WTC11 (cell line): Measurements from ENCODE around the gene IL24. TPM values are rescaled to one million over a fixed set of nuclear protein-coding genes. Genes with fewer than 3 reads are reported as not detected.

Source experiments
- ATAC-seq: fragments of 200-7000 bp; cut with Tn5 transposase; 2 replicates; pipeline ENCODE4 v1.10.0; 2021; ENCODE audit warnings: mild to moderate bottlenecking, moderate library complexity
- CTCF ChIA-PET: fragments of 300-600 bp; sonication (Branson Sonifier 250); formaldehyde crosslinking; loops from one replicate; lab custom pipeline; 2021; ENCODE audit warnings: antibody characterized with exemption; lab: Charles Lee
- POLR2A ChIA-PET: fragments of 350-600 bp; sonication (Branson Sonifier 250); formaldehyde crosslinking; loops from one replicate; lab custom pipeline; 2021; ENCODE audit warnings: antibody characterized with exemption; lab: Charles Lee
- DNase-seq: peaks from one replicate; pipeline ENCODE4 v3.0.0; 2021; ENCODE audit warnings: low spot score
- H3K27ac Mint-ChIP-seq: 2 replicates; pipeline ENCODE4 v1.8.0; 2021; ENCODE audit warnings: mixed read lengths
- H3K27me3 Mint-ChIP-seq: 2 replicates; pipeline ENCODE4 v1.8.0; 2021; ENCODE audit warnings: low read depth, mild to moderate bottlenecking, moderate library complexity, mixed read lengths
- H3K36me3 Mint-ChIP-seq: 2 replicates; pipeline ENCODE4 v1.8.0; 2021; ENCODE audit warnings: mixed read lengths
- H3K4me1 Mint-ChIP-seq: 2 replicates; pipeline ENCODE4 v1.8.0; 2022; ENCODE audit warnings: mixed read lengths
- H3K4me3 Mint-ChIP-seq: 2 replicates; pipeline ENCODE4 v1.8.0; 2021; ENCODE audit warnings: mild to moderate bottlenecking, moderate library complexity, mixed read lengths
- H3K9me3 Mint-ChIP-seq: 2 replicates; pipeline ENCODE4 v1.8.0; 2021; ENCODE audit warnings: mixed read lengths
- ELF4 ChIP-seq: sonication (generic); formaldehyde crosslinking; IDR thresholded peaks from 2 replicates; pipeline ENCODE4 v1.8.1; 2022; ENCODE audit warnings: low read depth, mild to moderate bottlenecking, moderate library complexity, missing genetic modification reagents
- EMX1 ChIP-seq: fragments of 250-450 bp; sonication (Bioruptor Pico); IDR thresholded peaks from 2 replicates; pipeline ENCODE4 v1.8.0; 2021; ENCODE audit warnings: mild to moderate bottlenecking
- FOXJ3 ChIP-seq: sonication (generic); formaldehyde crosslinking; IDR thresholded peaks from 2 replicates; pipeline ENCODE4 v1.9.0; 2021; ENCODE audit warnings: missing genetic modification reagents, mild to moderate bottlenecking, borderline replicate concordance
- FOXK1 ChIP-seq: sonication (generic); formaldehyde crosslinking; IDR thresholded peaks from 2 replicates; pipeline ENCODE4 v1.8.0; 2022; ENCODE audit warnings: mild to moderate bottlenecking, moderate library complexity, missing genetic modification reagents
- GTF2I ChIP-seq: fragments of 250-450 bp; sonication (Bioruptor Pico); conservative IDR thresholded peaks from 2 replicates; pipeline ENCODE4 v1.4.0; 2021; ENCODE audit warnings: mild to moderate bottlenecking
- IRF2 ChIP-seq: sonication (generic); formaldehyde crosslinking; IDR thresholded peaks from 2 replicates; pipeline ENCODE4 v1.8.0; 2022; ENCODE audit warnings: low read depth, missing genetic modification reagents, borderline replicate concordance
- MYBL2 ChIP-seq: sonication (generic); formaldehyde crosslinking; IDR thresholded peaks from 2 replicates; pipeline ENCODE4 v1.8.1; 2023; ENCODE audit warnings: mild to moderate bottlenecking, moderate library complexity, missing genetic modification reagents
- NFE2L1 ChIP-seq: sonication (generic); formaldehyde crosslinking; IDR thresholded peaks from 2 replicates; pipeline ENCODE4 v1.8.1; 2023; ENCODE audit warnings: missing genetic modification reagents
- NFYB ChIP-seq: sonication (generic); formaldehyde crosslinking; conservative IDR thresholded peaks from 2 replicates; pipeline ENCODE4 v1.8.0; 2022; ENCODE audit warnings: low read depth, missing genetic modification reagents
- TCF7 ChIP-seq: sonication (generic); formaldehyde crosslinking; IDR thresholded peaks from 2 replicates; pipeline ENCODE4 v1.8.0; 2022; ENCODE audit warnings: mild to moderate bottlenecking, low read depth, missing genetic modification reagents, moderate library complexity
- total RNA-seq: library from RNA; stranded (reverse); gene quantifications from 3 replicates; pipeline ENCODE4 v1.2.3, GENCODE V29; 2021
- TF ChIP-seq, protein P1 (sequence below): sonication (generic); formaldehyde crosslinking; conservative IDR thresholded peaks from 2 replicates; pipeline ENCODE4 v1.8.1; 2023; ENCODE audit warnings: mild to moderate bottlenecking, low read depth, missing genetic modification reagents, moderate library complexity
- TF ChIP-seq, protein P2 (sequence below): sonication (generic); formaldehyde crosslinking; IDR thresholded peaks from 2 replicates; pipeline ENCODE4 v1.8.1; 2023; ENCODE audit warnings: mild to moderate bottlenecking, missing genetic modification reagents, moderate library complexity
- TF ChIP-seq, protein P3 (sequence below): sonication (generic); formaldehyde crosslinking; IDR thresholded peaks from 2 replicates; pipeline ENCODE4 v1.8.0; 2023; ENCODE audit warnings: mild to moderate bottlenecking, missing genetic modification reagents
- TF ChIP-seq, protein P4 (sequence below): sonication (generic); formaldehyde crosslinking; IDR thresholded peaks from 2 replicates; pipeline ENCODE4 v1.8.0; 2022; ENCODE audit warnings: mild to moderate bottlenecking, missing genetic modification reagents
- TF ChIP-seq, protein P5 (sequence below): fragments of 250-450 bp; sonication (Bioruptor Pico); IDR thresholded peaks from 2 replicates; pipeline ENCODE4 v1.8.0; 2021; ENCODE audit warnings: mild to moderate bottlenecking
- TF ChIP-seq, protein P6 (sequence below): sonication (generic); formaldehyde crosslinking; IDR thresholded peaks from 2 replicates; pipeline ENCODE4 v1.8.0; 2022; ENCODE audit warnings: mild to moderate bottlenecking, missing genetic modification reagents

The IL24 gene
- total RNA-seq, 1 experiment from 2014 or later, result not detected

DNA sequence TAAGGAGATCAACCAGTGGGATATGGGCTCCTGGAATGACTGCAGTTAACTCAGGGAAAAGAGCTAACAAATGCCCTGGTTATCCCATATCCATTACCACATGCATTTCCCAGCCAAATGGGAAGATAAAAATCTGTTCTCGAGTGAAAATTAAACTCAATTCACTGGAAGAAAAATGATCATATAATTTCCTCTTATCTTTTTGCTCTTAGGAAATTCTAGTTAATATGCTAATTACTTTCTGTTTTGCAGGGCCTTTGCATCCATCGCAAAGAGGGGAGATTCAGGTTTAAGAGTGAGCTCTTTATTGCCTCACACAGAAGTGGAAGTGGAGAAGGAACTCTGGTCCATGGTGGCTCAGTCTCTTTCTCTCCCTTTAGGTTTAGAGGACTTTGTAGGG, 3.9 kb upstream of the IL24 start (continued):
- TF ChIP-seq, protein P1, sequence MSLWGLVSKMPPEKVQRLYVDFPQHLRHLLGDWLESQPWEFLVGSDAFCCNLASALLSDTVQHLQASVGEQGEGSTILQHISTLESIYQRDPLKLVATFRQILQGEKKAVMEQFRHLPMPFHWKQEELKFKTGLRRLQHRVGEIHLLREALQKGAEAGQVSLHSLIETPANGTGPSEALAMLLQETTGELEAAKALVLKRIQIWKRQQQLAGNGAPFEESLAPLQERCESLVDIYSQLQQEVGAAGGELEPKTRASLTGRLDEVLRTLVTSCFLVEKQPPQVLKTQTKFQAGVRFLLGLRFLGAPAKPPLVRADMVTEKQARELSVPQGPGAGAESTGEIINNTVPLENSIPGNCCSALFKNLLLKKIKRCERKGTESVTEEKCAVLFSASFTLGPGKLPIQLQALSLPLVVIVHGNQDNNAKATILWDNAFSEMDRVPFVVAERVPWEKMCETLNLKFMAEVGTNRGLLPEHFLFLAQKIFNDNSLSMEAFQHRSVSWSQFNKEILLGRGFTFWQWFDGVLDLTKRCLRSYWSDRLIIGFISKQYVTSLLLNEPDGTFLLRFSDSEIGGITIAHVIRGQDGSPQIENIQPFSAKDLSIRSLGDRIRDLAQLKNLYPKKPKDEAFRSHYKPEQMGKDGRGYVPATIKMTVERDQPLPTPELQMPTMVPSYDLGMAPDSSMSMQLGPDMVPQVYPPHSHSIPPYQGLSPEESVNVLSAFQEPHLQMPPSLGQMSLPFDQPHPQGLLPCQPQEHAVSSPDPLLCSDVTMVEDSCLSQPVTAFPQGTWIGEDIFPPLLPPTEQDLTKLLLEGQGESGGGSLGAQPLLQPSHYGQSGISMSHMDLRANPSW, result no peak
- TF ChIP-seq, protein P2, sequence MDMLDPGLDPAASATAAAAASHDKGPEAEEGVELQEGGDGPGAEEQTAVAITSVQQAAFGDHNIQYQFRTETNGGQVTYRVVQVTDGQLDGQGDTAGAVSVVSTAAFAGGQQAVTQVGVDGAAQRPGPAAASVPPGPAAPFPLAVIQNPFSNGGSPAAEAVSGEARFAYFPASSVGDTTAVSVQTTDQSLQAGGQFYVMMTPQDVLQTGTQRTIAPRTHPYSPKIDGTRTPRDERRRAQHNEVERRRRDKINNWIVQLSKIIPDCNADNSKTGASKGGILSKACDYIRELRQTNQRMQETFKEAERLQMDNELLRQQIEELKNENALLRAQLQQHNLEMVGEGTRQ (CRISPR knock-in tag), result no peak
- TF ChIP-seq IRF2, result no peak
- TF ChIP-seq GTF2I, result no peak
- TF ChIP-seq, protein P3, sequence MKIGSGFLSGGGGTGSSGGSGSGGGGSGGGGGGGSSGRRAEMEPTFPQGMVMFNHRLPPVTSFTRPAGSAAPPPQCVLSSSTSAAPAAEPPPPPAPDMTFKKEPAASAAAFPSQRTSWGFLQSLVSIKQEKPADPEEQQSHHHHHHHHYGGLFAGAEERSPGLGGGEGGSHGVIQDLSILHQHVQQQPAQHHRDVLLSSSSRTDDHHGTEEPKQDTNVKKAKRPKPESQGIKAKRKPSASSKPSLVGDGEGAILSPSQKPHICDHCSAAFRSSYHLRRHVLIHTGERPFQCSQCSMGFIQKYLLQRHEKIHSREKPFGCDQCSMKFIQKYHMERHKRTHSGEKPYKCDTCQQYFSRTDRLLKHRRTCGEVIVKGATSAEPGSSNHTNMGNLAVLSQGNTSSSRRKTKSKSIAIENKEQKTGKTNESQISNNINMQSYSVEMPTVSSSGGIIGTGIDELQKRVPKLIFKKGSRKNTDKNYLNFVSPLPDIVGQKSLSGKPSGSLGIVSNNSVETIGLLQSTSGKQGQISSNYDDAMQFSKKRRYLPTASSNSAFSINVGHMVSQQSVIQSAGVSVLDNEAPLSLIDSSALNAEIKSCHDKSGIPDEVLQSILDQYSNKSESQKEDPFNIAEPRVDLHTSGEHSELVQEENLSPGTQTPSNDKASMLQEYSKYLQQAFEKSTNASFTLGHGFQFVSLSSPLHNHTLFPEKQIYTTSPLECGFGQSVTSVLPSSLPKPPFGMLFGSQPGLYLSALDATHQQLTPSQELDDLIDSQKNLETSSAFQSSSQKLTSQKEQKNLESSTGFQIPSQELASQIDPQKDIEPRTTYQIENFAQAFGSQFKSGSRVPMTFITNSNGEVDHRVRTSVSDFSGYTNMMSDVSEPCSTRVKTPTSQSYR (CRISPR knock-in tag), result no peak
- TF ChIP-seq, protein P4, sequence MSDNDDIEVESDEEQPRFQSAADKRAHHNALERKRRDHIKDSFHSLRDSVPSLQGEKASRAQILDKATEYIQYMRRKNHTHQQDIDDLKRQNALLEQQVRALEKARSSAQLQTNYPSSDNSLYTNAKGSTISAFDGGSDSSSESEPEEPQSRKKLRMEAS (CRISPR knock-in tag), result no peak
- TF ChIP-seq FOXK1 (CRISPR knock-in tag), result no peak

DNA sequence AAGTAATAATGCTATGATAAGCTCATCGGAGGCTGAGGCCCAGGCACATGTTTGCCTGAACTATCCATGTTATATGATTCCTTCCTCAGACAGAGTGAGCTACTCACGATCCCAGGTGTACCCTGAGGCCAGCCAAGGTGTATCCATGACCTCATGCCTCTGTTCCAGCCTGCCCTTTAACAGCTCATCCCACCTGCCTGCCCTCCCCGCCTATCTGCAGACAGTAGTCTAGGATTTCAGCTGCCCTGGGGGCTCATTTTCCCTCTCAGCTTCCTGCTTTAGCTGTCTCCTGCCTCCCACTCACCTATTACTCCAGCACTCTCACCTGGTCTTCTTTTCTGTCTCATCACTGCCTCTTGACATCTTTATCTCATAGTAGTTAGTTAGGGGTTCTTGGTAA, 1.9 kb upstream of the IL24 start:
- no peak overlapping the region for H3K27ac Mint-ChIP-seq
- H3K4me1 Mint-ChIP-seq, result peaks cover 16% of the 10 kb centered on the region
- no peaks in the 10 kb centered on the region for H3K9me3 Mint-ChIP-seq
- H3K27me3 Mint-ChIP-seq, result no peaks in the 10 kb centered on the region
- no peaks in the 10 kb centered on the region for H3K36me3 Mint-ChIP-seq
- ATAC-seq (no peak), DNase-seq (no peak)
- POLR2A ChIA-PET, result no interaction called here
- TF ChIP-seq, protein P5, sequence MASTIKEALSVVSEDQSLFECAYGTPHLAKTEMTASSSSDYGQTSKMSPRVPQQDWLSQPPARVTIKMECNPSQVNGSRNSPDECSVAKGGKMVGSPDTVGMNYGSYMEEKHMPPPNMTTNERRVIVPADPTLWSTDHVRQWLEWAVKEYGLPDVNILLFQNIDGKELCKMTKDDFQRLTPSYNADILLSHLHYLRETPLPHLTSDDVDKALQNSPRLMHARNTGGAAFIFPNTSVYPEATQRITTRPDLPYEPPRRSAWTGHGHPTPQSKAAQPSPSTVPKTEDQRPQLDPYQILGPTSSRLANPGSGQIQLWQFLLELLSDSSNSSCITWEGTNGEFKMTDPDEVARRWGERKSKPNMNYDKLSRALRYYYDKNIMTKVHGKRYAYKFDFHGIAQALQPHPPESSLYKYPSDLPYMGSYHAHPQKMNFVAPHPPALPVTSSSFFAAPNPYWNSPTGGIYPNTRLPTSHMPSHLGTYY (CRISPR knock-in tag), result no peak
- TF ChIP-seq NFE2L1 (CRISPR knock-in tag), result no peak
- TF ChIP-seq NFYB (CRISPR knock-in tag), result no peak
- no peak for TF ChIP-seq ELF4 (CRISPR knock-in tag)
- TF ChIP-seq TCF7, result no peak
- no peak for TF ChIP-seq EMX1
- TF ChIP-seq FOXJ3, result no peak
- TF ChIP-seq, protein P1, result no peak
- TF ChIP-seq, protein P6, sequence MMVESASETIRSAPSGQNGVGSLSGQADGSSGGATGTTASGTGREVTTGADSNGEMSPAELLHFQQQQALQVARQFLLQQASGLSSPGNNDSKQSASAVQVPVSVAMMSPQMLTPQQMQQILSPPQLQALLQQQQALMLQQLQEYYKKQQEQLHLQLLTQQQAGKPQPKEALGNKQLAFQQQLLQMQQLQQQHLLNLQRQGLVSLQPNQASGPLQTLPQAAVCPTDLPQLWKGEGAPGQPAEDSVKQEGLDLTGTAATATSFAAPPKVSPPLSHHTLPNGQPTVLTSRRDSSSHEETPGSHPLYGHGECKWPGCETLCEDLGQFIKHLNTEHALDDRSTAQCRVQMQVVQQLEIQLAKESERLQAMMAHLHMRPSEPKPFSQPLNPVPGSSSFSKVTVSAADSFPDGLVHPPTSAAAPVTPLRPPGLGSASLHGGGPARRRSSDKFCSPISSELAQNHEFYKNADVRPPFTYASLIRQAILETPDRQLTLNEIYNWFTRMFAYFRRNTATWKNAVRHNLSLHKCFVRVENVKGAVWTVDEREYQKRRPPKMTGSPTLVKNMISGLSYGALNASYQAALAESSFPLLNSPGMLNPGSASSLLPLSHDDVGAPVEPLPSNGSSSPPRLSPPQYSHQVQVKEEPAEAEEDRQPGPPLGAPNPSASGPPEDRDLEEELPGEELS, result no peak
- no peak for TF ChIP-seq MYBL2
- CTCF ChIA-PET, result interaction anchor here (0.9 to 2.6 kb wide), 4 partner anchors 12 to 36 kb away, joined by 3 to 11 read pairs (median 5); no protein-coding TSS in a partner anchor
- H3K4me3 Mint-ChIP-seq, result no peak overlapping the region
